ENCODE results near the gene SCNN1A. TPM values are rescaled to one million over a fixed set of nuclear protein-coding genes. Genes with fewer than 3 reads are reported as not detected.

The SCNN1A gene
- total RNA-seq, 1 donor: under 0.01 TPM

DNA sequence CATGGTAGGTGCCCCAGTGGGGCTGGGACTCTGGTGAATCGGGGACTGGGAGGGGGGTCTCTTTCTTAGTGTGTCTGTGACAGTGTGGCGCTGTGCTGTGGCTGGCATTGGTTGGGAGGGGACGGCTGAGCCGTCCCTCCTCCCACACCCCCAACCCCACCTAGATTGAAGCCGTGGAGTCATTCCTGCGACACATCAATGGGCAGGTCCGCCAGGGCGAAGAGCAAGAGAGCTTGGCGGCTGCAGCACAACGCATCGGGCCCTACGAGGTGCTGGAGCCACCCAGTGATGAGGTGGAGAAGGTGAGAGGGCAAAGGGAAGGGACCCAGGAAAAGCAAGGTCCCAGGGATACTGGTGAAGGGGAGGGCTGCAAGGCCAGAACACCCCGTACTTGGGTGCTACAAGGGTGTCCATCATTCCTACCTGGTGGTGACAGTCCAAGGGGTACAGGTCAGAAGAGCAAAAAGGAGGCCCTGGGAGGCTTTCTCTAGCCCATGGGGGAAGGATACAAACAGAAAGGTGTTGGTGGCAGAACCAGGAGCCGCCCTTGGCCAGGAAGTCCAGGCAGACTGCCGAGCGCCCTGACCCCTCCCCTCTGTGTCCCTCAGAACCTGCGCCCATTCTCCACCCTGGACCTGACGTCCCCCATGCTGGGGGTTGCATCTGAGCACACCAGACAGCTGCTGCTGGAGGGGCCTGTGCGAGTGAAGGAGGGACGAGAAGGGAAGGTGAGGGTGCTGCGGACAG lies 57.5 kb downstream of the SCNN1A start:
- no peak overlapping the region for H3K4me3 ChIP-seq (ENCODE audit: low read depth, low read length)
- no peak for DNase-seq (ENCODE audit: low read depth)
- TF ChIP-seq CTCF (IDR thresholded peaks at IDR 0.05; ENCODE audit: insufficient read depth, low read depth, low read length): no peak

DNA sequence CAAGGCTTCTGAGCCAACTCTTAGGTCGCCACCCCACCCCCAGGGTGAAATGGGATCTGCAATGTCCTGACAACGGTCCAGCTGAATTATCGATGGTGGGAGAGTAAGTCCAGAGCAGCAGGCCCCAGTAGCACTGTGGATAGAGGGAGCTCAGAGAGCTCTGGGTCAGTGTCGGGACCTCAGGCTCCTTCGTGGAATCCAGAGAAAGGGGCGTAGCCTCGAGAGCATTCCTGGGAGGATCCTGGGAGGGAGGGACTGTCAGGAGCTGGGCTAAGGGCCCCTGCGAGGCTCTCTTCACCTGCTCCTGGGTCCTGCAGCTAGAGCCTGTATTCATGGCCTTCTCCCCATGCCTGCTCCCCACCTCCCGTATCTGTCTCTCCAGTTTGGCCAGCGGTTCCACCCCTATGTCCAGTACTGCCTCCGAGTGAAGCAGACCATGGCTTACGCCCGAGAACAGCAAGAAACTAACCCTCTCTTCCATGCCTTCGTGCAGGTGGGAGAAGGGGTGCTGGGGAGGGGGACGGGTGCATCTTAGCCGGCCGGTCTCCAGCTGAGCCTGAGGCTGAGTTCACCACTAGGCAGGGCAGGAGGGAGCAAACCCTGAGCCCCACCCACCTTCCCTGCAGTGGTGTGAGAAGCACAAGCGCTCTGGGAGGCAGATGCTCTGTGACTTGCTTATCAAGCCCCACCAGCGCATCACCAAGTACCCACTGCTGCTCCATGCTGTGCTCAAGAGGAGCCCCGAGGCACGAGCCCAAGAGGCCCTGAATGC lies 58.3 kb downstream of the SCNN1A start:
- TF ChIP-seq CTCF (IDR thresholded peaks at IDR 0.05; ENCODE audit: insufficient read depth, low read depth, low read length): no peak
- no peak overlapping the region for H3K4me3 ChIP-seq (ENCODE audit: low read depth, low read length)
- no peak for DNase-seq (ENCODE audit: low read depth)

DNA sequence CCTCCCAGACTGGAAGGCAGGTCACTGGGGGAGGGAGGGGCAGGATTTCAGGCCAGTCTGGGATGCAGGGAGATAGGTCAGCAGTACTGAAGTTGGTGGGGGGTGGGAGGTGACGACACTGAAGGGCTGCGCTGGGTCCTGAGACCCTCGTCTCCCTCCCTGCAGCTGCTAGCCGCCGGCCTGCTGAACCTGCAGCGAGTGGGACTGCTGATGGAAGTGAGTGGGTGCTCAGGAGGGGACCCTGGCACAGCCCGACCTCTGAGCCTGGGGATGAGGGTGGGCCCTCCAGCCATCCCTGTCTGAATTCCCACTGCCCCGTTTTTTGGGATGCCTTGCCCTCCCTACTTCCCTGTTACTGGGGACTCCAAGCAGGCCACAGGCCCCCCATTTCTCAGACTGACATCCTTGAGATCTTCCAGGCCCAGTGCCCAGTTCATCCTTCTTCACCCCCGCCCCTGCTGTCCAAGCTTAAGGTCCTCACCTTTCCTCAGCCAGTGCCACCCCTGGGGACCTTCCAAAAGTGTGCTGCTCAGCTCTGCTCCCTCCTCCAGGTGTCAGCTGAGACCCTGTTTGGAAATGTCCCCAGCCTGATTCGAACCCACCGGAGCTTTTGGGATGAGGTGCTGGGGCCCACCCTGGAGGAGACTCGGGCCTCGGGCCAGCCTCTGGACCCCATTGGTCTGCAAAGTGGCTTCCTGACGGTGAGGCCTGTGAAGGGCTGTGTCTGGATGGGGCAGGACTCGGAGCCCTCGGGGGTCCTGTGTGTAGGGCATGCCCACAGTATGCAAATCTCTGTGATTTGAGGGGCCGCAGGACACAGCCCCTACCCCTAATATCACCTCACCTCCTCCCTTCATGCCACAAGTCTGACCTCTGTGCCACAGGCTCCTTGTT lies 59.4 kb downstream of the SCNN1A start:
- no peak for DNase-seq (ENCODE audit: low read depth)
- no peak overlapping the region for H3K4me3 ChIP-seq (ENCODE audit: low read depth, low read length)
- TF ChIP-seq CTCF (IDR thresholded peaks at IDR 0.05; ENCODE audit: insufficient read depth, low read depth, low read length): no peak

GRCh38 chr12:6315184-6315583 lies 60.2 kb downstream of the SCNN1A start:
- no peak for TF ChIP-seq CTCF (IDR thresholded peaks at IDR 0.05; ENCODE audit: insufficient read depth, low read depth, low read length)
- no peak for DNase-seq (ENCODE audit: low read depth)
- no peak overlapping the region for H3K4me3 ChIP-seq (ENCODE audit: low read depth, low read length)

GRCh38 chr12:6314776-6315175 lies 60.6 kb downstream of the SCNN1A start:
- DNase-seq (ENCODE audit: low read depth): no peak
- TF ChIP-seq CTCF (IDR thresholded peaks at IDR 0.05; ENCODE audit: insufficient read depth, low read depth, low read length): no peak
- H3K4me3 ChIP-seq (ENCODE audit: low read depth, low read length): no peak overlapping the region

DNA sequence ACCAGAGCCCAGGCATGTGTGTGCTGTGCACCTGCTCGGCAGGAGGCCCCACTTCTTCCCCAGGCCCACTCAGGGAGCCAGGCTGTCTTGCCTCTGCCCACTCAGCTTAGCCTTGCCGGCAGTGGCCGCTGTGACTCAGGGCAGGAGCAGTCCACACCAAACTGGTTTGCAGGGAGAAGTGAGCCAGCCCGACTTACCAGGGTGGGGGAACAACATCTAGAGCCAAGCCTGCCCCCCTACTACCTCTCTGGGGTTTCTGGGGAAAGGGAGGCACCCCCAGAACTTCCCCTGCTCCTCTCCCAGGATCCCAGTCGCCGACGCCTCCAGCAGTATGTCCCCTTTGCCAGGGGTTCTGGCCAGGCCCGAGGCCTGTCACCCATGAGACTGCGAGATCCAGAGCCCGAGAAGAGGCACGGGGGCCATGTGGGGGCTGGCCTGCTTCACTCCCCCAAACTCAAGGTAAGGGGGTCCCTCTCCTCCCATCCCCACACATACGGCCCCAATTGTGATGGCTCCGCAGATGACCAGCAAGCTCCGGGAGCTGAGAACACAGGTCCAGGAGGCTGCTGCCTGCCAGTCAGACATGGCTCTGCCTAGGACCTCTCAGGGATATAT lies 61.9 kb downstream of the SCNN1A start:
- DNase-seq (ENCODE audit: low read depth): no peak

More for the DNA sequence above, 61.9 kb downstream of the SCNN1A start:
- H3K4me3 ChIP-seq (ENCODE audit: low read depth, low read length): no peak overlapping the region
- TF ChIP-seq CTCF (IDR thresholded peaks at IDR 0.05; ENCODE audit: insufficient read depth, low read depth, low read length): no peak

All from fibroblast of villous mesenchyme (primary cell).